Skin epidermis (tissue), 12 donors: ENCODE measurements around the gene TLK1.
"Not testable (repeated sequence)": the region's sequence is repeated elsewhere in the genome, so short reads cannot be mapped to it uniquely, and the experiment has no call there.

Experiments used
- H3K27ac ChIP-seq, 21 experiments: fragments of 200-600 bp; sonication (generic) in 11 of 21; one replicate each; pipeline ENCODE4 v1.5.0; 2020; ENCODE audit warnings: mild to moderate bottlenecking in 3 of 21, inconsistent platforms in 2 of 21, moderate library complexity in 2 of 21
- H3K4me3 ChIP-seq, 7 experiments: fragments of 200-600 bp; sonication (generic) in 2 of 7; one replicate each; pipeline ENCODE4 v1.5.0; 2020; ENCODE audit warnings: inconsistent platforms in 2 of 7, mild to moderate bottlenecking in 2 of 7, moderate library complexity in 1 of 7

Gene TLK1

DNA sequence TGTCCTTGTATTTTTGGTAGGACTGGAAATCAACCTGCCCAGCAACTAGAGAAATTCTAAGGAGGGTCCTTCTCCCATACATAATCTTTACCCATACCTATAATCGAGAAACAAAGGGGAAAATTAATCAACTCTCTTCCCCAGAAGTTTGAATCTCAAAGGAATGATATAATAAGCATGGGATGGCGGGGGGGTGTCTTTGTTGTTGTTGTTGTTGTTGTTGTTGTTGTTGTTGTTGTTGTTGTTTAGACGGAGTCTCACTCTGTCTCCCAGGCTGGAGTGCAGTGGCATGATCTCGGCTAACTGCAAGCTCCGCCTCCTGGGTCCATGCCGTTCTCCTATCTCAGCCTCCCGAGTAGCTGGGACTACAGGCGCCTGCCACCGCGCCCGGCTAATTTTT is 69.2 kb downstream of the TLK1 start:
- H3K4me3 ChIP-seq, H3K27ac ChIP-seq: not testable (repeated sequence)

DNA sequence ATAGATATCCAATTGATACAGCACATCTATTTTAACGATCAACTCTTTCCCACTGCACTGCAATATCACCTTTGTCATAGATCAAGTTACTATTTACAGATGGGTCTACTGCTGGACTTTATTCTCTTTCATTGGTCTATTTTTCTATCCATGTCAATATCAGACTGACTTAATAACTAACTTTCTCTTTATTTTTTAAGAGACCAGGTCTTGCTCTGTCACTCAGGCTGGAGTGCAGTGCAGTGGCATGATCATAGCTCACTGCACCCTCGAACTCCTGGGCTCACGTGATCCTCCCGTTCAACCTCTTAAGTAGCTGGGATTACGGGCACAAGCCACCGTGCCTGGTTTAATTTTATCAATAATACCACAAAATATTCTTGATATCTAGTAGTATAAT is 71.2 kb downstream of the TLK1 start:
- H3K27ac ChIP-seq: no peak overlapping the region
- no peak overlapping the region for H3K4me3 ChIP-seq

DNA sequence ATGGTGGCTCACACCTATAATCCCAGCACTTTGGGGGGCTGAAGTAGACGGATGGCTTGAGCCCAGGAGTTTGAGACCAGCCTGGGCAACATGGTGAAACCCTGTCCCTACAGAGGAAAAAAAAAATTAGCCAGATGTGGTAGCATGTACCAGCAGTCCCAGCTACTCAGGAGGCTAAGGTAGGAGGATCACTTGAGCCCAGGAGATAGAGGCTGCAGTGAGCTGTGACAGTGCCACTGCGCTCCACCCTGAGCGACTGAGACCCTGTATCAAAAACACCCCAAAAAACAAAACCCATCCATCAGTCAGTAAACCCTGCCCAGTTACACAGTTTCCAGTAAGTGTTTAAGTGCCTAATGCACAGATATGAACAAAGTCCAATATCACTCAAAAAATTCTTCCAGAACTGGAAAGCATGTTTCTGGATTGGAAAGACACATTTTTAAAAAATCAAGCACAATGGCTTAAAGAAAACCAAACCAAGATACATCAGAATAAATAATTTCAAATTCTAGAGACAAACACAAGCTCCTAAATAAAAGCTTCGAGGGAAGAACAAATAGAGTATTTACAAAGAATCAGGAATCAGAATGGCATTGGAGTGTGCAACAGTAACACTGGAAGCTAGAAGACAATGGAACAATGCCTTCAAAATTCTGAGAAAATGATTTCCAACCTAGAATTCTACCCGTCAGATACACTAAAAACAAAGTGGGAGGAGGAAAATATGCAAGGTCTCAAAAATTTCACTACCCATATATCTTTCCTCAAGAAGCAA is 72.4 kb downstream of the TLK1 start:
- Histone ChIP-seq H3K27ac (no peak overlapping the region), H3K4me3 (no peak overlapping the region)

DNA sequence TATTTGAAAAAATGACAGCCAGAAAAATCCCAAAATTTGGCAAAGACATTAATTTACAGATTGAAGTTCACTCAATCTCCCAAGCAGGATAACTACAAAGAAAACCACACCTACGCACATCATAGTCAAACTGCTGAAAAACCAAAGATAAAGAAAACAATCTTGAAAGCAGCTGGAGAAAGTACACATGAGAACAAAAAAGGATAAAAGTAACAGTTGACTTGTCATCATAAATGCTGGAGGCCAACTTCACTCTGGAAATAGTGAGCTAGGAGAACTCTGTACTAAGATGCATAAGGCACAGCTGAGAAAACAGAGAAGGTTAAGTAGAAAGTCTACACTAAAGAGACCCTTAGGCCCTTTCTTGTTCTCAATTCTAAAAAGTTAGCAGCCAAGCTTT is 73.1 kb downstream of the TLK1 start:
- no peak overlapping the region for H3K27ac ChIP-seq
- H3K4me3 ChIP-seq: no peak overlapping the region

DNA sequence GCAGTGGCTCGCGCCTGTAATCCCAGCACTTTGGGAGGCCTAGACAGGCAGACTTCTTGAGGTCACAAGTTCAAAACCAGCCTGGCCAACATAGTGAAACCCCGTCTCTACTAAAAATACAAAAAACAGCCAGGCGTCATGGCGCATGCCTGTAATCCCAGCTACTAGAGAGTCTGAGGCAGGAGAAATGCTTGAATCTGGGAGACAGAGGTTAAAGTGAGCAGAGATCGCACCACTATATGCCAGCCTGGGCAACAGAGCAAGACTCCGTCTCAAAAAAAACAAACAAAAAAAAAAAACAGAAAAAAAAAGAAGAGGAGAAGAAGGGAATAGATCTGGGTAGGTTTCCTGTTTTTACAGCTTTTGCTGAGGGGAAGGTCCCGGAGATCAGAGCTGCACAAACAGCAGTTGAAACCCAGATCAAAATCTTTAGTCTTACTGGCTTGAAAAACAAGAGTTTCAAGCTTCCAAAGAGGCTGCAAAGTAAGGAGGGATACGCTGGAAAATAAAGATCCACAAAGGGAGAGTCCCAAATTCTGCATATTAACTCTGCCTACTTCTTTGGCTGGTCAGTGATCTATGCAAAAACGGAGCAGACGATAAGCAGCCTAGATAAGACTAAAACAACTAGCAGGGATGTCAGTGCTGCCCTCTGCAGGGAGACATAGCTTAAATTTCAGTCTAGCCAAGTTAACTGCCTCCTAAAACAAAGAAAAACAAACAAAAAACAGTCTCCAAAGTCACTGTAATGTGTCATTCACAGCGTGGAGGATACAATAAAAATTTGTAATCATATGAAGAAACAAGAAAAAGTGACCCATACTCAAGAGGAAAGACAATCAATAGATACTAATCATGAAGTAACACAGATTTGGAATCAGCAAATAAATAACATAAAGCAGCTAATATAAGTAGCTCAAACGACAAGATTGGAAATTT is 74.1 kb downstream of the TLK1 start:
- no peak overlapping the region for H3K4me3 ChIP-seq
- H3K27ac ChIP-seq: no peak overlapping the region

DNA sequence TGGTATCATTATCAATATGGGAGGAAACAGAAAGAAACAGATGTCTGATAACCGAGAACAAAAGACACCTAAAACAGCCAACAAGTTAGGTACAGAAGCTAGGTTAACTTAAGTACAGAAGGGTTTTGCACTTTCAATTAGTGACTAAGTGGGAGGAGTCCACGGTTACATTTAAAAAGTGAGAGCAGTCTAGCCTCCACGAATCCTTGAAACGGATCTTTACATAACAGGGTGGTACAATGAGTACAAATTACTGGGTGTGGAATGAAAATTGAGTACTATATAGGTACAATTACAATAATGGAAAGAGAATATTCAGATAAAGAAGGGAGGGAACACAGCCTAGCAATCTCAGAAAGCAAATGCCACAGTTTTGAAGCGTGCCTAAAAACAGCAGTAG is 76.6 kb downstream of the TLK1 start:
- H3K4me3 ChIP-seq: no peak overlapping the region

DNA sequence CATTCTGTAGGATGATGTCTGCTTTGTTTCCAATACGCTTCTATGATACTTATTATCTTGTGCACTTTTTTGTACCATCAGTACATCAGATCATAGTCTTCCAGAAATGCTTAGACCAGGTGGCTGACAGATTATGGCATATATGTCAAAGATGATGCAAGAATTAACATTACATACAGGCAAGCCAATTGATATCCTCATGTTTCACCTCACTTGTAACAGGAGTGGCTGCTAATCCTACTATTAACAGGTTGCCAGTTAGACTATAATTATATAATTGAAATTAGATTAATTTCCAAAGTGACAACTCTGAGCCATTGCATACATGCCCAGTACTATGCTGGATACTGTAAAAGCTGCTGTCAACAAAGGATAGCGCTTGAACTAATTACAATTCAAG is 77.2 kb downstream of the TLK1 start:
- Histone ChIP-seq H3K4me3 (no peak overlapping the region), H3K27ac (no peak overlapping the region)

More for the DNA sequence above, 76.6 kb downstream of the TLK1 start:
- no peak overlapping the region for H3K27ac ChIP-seq

DNA sequence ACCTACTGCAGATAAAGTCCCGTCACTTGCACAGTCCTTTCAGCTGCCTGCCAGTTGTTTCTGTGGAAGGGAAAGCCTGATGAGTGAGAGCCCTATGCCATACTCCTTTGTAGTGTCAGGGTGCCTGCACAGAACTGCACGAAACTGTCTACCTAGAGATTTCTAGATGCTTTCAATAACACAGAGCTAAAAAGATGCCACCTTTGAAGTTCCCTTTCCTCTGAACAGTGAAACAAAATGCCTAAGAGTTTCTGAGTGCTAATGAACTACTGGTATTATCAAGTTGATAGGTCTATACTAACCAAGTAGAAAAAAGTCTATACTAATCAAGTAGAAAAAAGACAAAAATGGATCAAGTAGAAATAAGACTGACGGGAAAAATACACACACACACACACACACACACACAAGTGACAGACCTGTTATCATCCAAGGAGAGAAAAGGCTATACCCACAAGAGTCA is 79.0 kb downstream of the TLK1 start:
- H3K4me3 ChIP-seq: no peak overlapping the region
- H3K27ac ChIP-seq: no peak overlapping the region

DNA sequence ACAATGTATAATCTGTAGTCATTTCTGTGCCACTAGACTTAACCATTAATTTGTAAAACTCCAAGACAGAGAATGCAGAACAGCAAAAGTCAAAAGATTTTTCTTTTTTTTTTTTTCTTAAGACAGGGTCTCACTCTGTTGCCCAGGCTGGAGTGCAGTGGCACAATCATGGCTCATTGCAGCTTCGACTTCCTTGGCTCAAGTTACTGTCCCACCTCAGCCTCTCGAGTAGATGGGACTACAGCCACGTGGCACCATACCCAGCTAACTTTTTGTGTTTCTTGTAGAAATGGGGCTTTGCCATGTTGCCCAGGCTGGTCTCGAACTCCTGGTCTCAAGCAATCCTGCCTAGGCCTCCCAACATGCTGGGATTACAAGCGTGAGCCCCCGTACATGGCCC is 80.1 kb downstream of the TLK1 start:
- no peak overlapping the region for H3K4me3 ChIP-seq

DNA sequence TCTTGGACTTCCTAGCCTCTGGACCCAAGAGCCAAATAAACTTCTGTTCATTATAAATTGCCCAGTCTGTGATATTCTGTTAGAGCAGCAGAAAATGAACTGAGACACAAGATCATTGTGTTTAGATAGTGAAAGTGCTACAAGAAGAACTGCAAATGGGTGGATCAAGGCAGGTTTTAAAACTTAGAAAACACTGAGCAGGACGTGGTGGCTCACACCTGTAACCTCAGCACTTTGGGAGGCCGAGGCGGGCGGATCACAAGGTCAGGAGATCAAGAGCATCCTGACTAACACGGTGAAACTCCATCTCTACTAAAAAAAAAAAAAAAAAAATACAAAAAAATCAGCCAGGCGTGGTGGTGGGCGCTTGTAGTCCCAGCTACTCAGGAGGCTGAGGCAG is 84.3 kb downstream of the TLK1 start:
- not testable (repeated sequence) for H3K4me3 ChIP-seq

More for the DNA sequence above, 80.1 kb downstream of the TLK1 start:
- H3K27ac ChIP-seq: no peak overlapping the region

DNA sequence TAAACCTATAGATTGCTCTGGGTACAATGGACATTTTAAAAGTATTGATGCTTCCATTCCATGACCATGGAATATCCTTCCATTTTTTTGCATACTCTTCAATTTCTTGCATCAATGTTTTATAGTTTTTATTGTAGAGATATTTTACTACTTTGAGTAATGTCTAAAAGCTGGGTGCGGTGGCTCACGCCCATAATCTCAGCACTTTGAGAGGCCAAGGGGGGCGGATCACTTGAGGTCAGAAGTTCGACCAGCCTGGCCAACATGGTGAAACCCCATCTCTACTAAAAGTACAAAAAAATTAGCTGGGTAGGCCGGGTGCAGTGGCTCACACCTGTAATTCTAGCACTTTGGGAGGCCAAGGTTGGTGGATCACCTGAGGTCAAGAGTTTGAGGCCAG is 88.5 kb downstream of the TLK1 start:
- Histone ChIP-seq H3K4me3 (no peak overlapping the region), H3K27ac (no peak overlapping the region)

More for the DNA sequence above, 84.3 kb downstream of the TLK1 start:
- not testable (repeated sequence) for H3K27ac ChIP-seq

DNA sequence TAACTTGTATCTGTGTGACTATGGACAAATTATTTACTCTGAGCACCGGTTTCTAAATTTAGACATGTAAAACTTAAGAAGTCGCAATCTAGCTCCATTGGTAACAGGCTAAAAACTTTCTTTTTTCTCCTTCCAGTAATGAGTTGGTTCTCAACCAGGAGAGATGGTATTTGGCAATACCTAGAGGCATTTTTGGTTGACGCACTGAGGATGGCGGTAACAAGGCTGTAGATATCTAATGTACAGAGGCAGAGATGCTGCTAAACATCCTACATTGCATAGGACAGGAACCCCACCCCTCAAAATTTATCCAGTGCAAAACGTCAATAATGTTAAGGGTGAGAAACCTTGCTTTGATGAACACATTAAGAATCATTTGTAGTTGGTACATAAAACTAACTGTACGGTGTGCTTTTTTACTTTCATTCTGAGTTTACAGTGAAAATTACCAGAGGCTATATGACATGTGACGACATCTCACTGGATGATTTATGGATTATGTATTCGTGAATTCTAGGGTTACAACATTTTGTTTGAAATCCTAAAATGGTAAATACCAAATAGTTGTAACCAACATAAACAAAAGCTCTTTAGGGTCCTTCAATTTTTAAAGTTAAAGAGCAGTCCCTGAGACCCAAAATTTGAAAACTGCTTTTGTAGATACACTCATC is 91.3 kb downstream of the TLK1 start:
- Histone ChIP-seq H3K4me3 (no peak overlapping the region), H3K27ac (no peak overlapping the region)

DNA sequence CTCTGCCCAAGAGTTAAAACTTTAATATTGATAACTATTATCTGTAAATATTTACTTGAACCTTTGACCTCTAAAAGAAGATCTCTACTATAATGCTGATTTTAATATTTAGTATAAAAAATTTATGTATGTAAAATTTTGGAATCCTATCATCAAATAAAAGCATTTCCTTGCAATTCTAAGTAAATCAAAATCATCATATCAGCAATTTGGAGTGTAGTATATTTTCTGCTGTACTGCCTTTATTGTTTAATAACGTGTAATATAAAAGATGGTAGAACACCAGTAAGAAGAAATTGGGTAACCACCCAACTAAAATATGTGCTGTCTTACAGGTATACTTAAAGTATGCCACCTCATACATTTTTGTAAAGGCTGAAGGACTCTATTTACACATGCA is 94.6 kb downstream of the TLK1 start:
- Histone ChIP-seq H3K27ac (no peak overlapping the region), H3K4me3 (no peak overlapping the region)

DNA sequence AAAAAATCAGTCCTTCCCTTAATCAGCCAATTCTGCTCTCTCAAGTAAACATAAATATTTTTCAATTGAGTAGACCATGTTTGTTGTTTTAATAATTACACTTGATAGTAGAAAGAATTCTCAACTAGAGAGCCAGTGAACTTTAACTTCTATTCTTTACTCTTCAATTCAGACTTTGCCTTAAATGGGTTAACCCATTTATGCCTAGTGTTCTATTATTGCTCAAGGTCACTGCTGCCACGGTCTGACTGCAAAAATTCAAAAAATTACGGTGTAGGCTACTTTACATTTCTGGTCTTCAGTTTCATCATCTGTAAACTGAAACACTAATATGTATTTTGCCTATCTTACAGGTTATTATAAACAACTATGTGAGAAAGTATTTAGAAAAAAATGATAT is 103.1 kb downstream of the TLK1 start:
- H3K4me3 ChIP-seq: no peak overlapping the region

DNA sequence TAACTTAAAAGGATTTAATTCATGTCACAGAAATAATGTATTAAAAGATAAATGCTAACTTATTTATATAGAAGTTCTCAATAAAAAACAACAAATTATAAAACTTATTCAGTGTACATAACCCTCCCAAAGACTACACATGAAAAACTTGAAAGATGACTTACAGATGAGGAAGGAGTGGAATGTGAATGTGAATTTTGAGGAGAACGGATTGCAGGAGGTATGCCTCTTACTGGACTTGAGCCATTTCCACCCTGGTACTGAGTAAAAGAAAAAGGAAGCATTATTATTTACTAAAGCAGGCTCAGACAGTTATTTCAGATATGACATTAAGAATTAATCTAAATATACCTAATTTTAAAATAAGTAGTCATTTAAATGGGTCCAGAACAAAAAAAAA is 104.4 kb downstream of the TLK1 start:
- H3K27ac ChIP-seq: no peak overlapping the region

More for the DNA sequence above, 103.1 kb downstream of the TLK1 start:
- no peak overlapping the region for H3K27ac ChIP-seq

DNA sequence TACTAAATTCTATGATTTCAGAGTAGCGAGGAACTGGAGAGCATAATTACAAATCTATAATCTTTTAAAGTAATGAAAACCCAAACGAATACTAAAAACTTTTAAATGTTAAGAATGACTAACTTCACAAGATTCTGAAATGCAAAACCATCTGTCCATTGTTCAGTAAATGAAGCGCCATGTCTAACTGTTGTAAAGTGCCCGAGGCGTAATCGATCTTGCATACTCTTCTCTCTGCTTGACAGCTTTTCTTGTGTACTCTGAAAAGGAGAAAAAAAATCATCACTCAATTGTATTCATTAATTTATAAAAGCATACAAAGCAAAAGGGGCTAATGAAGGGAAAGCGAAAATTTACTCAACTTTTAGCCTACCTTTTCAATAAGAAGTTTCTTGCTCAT is 111.0 kb downstream of the TLK1 start:
- Histone ChIP-seq H3K4me3 (no peak overlapping the region), H3K27ac (no peak overlapping the region)

More for the DNA sequence above, 104.4 kb downstream of the TLK1 start:
- no peak overlapping the region for H3K4me3 ChIP-seq

DNA sequence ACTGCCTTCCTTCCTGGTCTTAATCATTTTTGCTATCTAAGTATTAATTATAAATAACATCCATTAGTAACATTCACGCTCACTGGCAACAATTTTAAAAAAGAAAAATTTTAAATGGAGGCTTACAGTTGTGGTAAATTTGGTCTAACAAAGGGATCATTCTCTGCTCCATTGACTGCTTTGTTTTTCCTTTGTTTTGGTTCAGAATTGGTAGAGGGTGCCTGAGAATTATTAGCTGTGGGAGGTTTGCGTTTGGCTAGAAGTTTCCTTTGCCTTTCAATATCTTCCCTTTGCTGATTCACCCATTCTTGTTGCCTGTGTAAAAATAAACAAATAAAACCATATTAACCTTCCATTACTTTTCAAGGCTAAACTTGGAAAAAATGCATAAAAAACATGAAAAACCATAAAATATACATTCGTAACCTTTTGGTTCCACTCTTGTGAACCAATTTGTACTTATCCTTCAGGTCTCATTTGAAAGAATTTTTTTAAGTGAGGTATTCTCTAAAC is 114.6 kb downstream of the TLK1 start:
- H3K4me3 ChIP-seq: no peak overlapping the region
- H3K27ac ChIP-seq: no peak overlapping the region

DNA sequence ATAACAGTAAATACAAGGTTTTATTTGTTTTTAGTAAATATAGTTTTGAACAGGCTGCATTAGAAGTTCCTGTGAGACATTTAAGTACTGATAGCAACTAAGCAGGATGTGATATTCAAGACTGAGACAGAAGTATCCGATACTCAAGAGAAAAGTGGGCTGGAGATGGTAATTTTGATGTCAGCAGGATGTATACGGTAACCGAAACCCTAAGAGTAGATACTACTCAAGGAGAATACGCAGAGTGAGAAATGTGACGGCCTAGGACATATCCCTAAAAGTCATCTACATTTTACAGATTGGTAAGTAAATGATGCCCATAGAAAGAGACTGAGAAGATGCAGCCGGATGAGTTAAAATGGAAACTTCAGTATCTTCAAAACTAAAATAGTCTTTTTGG is 116.3 kb downstream of the TLK1 start:
- no peak overlapping the region for H3K27ac ChIP-seq
- no peak overlapping the region for H3K4me3 ChIP-seq

DNA sequence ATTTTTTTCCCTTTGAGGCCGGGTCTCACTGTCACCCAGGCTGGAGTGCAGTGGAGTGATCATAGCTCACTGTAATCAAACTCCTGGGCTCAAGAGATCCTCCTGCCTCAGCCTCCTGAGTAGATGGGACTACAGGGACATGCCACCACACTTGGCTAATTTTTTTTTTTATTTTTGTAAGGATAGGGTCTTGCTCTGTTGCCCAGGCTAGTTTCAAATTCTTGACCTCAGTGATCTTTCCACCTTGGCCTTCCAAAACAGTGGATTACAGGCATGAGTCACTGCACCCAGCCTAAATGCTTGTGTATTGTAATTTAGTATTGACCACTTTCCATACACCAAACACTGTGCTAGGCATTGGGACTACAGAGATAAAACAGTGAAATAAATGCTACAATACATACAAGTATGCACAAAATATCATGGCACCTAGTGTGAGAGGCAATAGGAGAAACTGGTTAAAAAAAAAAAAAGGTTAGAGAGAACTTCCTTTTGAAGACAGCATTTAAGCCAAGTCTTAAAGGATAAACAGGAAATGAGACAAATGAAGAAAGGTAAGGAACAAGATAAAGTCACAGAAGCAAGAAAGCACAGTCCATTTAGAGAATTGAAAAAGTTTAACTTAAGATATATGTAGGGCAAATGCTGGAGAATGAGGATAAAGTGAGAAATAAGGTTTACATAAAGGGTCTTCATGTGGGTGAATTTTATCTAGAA is 118.3 kb downstream of the TLK1 start:
- no peak overlapping the region for H3K4me3 ChIP-seq
- H3K27ac ChIP-seq: no peak overlapping the region
